ENCODE data around the gene FOLH1. TPM values are rescaled to one million over a fixed set of nuclear protein-coding genes. Genes with fewer than 3 reads are reported as not detected.
"Not testable (repeated sequence)": the region's sequence is repeated elsewhere in the genome, so short reads cannot be mapped to it uniquely, and the experiment has no call there.

FOLH1 gene
- not detected in 2 replicates for total RNA-seq
- polyA plus RNA-seq, result not detected in 2 replicates

DNA sequence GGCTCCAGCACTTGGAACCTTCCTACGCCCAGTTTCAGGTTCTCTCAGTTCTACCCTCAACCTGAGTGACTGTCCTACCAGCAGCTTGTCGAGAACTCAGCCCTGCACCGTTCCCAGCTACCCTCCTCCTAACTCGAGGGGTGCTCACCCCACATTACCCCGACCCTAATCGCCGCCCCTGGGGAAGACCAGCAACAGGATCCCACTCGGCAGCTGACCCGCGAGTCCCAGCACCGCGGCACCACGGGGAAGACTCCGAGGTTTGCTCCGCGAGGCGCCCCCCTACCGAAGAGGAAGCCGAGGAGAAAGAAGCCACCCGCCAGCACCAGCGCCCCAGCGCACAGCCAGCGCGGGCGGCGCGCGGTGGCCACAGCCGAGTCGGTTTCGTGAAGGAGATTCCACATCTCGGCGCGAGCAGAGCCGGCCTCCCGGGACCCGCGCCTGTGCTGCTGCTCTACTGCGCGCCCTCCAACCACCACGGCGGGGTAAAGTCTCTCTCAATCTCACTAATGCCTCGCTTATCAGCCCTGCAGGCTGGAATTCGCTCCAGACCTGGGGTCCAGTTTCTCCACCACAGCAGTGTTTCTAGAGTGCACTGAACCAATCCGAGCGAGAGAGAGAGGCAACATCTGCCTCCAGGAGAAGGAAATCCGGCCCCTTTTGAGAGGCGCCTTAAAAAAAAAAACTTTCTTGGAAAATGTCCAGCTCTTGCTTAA lies at the start of gene FOLH1:
FOLH1 (minus strand) TSS at position 597 of the 716 bp plus-strand sequence; CDS start at position 404, 193 bp downstream.
- Histone ChIP-seq H4K20me1 (ENCODE audit: insufficient read depth, poor library complexity, severe bottlenecking) (no peaks in the 10 kb centered on the region), H2AFZ (no peak within 1 kb of the TSS), H3K79me2 (no peaks in the 10 kb centered on the region), H3K27ac (no peak within 1 kb of the TSS), H3K9me2 (replicated peaks; ENCODE audit: insufficient read depth) (no peaks in the 10 kb centered on the region), H3K9me3 (ENCODE audit: low read depth) (no peaks in the 10 kb centered on the region), H3K36me3 (replicated peaks; ENCODE audit: insufficient read depth, low read depth) (no peaks in the 10 kb centered on the region), H3K4me1 (ENCODE audit: insufficient read depth) (no peaks in the 10 kb centered on the region), H3K4me2 (no peak within 1 kb of the TSS), H3K27me3 (no peaks in the 10 kb centered on the region), H3K4me3 (no peak within 1 kb of the TSS)
- DNase-seq (ENCODE audit: low spot score), result no peak
- no peak for TF ChIP-seq EZH2 (IDR thresholded peaks at IDR 0.05; ENCODE audit: borderline replicate concordance)
- no peak for TF ChIP-seq EZH2phosphoT487 (IDR thresholded peaks at IDR 0.05; ENCODE audit: low read depth, severe bottlenecking, unreplicated experiment)
- 94% methylated on average over 47 of the region's 48 CpGs for WGBS (ENCODE audit: low lambda C conversion rate, missing lambda C conversion rate)

DNA sequence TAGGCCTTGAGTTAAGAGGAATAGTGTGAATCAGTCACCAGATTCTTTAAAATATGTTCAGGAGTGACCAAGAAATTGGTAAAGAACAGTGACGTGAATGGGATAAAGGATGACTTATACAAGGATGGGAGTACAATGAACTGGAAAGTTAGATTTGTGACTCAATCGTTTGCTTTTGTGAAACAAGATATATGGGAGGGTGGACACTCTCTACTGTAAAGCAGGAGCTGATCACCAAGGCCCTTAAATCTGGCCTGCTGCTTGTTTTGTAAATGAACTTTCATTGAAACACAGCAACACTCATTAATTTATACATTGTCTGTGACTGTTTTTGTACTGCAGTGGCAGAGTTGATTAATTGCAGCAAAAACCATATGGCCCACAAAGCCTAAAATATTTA lies 46.7 kb upstream of the FOLH1 start:
- not testable (repeated sequence) for H4K20me1 ChIP-seq (ENCODE audit: insufficient read depth, poor library complexity, severe bottlenecking); H2AFZ ChIP-seq; H3K79me2 ChIP-seq; H3K36me3 ChIP-seq (replicated peaks; ENCODE audit: insufficient read depth, low read depth); H3K9me3 ChIP-seq (ENCODE audit: low read depth); DNase-seq (ENCODE audit: low spot score); H3K4me2 ChIP-seq; H3K4me3 ChIP-seq; H3K4me1 ChIP-seq (ENCODE audit: insufficient read depth); H3K27ac ChIP-seq; H3K27me3 ChIP-seq; H3K9me2 ChIP-seq (replicated peaks; ENCODE audit: insufficient read depth)
- WGBS (ENCODE audit: low lambda C conversion rate, missing lambda C conversion rate), result 85% methylated on average over 2 of the region's 2 CpGs

DNA sequence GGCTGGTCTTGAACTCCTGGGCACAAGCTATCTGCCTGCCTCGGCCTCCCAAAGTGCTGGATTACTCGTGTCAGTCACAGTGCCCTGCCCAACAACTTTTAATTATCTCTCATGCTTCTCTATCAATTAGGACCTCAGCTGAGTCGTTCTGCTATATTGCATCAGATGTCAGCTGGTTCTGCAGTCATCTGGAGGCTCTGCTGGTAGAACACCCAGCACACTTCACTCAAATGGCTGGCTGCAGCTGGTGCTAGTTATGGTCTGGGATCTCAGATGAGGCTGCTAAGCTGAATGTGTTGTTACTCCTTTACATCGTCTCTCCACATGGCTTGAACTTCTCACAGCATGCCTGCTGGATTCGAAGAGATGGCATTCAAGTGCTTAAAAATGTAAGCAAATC lies 42.8 kb upstream of the FOLH1 start:
- not testable (repeated sequence) for H3K4me1 ChIP-seq (ENCODE audit: insufficient read depth); H3K27me3 ChIP-seq; H2AFZ ChIP-seq; H3K4me3 ChIP-seq; DNase-seq (ENCODE audit: low spot score); H3K27ac ChIP-seq; H3K9me3 ChIP-seq (ENCODE audit: low read depth); H3K79me2 ChIP-seq; H3K9me2 ChIP-seq (replicated peaks; ENCODE audit: insufficient read depth); H3K4me2 ChIP-seq; H3K36me3 ChIP-seq (replicated peaks; ENCODE audit: insufficient read depth, low read depth); H4K20me1 ChIP-seq (ENCODE audit: insufficient read depth, poor library complexity, severe bottlenecking)
- 80% methylated on average over 5 of the region's 5 CpGs for WGBS (ENCODE audit: low lambda C conversion rate, missing lambda C conversion rate)

DNA sequence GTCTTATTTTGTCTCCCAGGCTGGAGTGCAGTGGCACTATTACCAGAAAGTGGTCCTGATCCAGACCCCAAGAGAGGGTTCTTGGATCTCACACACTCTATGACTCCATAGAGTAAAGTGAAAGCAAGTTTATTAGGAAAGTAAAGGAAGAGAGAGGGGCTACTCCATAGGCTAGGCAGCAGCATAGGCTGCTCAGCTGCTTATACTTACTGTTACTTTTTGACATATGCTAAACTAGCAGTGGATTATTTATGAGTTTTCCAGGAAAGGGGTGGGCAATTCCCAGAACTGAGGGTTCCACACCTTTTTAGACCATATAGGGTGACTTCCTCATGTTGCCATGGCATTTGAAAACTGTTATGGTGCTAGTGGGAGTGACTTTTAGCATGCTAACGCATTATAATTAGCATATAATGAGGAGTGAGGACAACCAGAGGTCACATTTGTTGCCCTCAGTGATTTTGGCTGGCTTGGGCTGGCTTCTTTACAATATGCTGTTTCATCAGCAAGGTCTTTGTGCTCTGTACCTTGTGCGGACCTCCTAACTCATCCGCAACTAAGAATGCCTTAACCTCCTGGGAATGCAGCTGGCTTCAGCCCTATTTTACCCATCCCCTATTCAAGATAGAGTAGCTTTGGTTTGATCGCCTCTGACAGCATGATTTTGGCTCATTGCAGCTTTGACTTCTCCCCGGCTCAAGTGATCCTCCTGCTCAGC lies 42.2 kb upstream of the FOLH1 start:
- not testable (repeated sequence) for H3K79me2 ChIP-seq; H4K20me1 ChIP-seq (ENCODE audit: insufficient read depth, poor library complexity, severe bottlenecking); H2AFZ ChIP-seq; H3K4me1 ChIP-seq (ENCODE audit: insufficient read depth); H3K27ac ChIP-seq; H3K27me3 ChIP-seq; H3K9me2 ChIP-seq (replicated peaks; ENCODE audit: insufficient read depth); DNase-seq (ENCODE audit: low spot score); H3K36me3 ChIP-seq (replicated peaks; ENCODE audit: insufficient read depth, low read depth); H3K4me2 ChIP-seq; H3K4me3 ChIP-seq; H3K9me3 ChIP-seq (ENCODE audit: low read depth)
- WGBS (ENCODE audit: low lambda C conversion rate, missing lambda C conversion rate), result 87% methylated on average over 5 of the region's 5 CpGs

DNA sequence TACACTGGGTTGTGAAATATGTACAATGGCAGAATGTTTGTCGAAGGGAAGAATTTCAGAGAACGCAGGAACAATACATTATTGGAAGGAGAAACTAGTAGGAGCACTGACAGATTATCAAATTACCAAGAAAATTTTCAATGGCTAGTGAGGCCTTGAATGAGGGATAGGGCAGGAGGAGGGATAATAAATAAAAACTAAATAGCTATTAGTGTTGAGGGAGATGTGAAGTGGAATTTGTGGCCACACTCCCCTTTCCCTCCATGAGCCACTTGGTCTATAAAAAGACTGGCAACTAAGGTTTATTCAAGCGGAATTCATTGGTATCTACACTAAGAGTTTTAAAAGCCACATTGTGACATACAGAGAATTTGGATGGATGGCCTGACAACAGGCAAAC lies 41.0 kb upstream of the FOLH1 start:
- WGBS (ENCODE audit: low lambda C conversion rate, missing lambda C conversion rate), result 96% methylated on average over 3 of the region's 3 CpGs
- H3K9me3 ChIP-seq (ENCODE audit: low read depth); H3K4me2 ChIP-seq; H3K27ac ChIP-seq; H4K20me1 ChIP-seq (ENCODE audit: insufficient read depth, poor library complexity, severe bottlenecking); DNase-seq (ENCODE audit: low spot score); H3K79me2 ChIP-seq; H3K27me3 ChIP-seq; H3K9me2 ChIP-seq (replicated peaks; ENCODE audit: insufficient read depth); H2AFZ ChIP-seq; H3K36me3 ChIP-seq (replicated peaks; ENCODE audit: insufficient read depth, low read depth); H3K4me1 ChIP-seq (ENCODE audit: insufficient read depth); H3K4me3 ChIP-seq: not testable (repeated sequence)

DNA sequence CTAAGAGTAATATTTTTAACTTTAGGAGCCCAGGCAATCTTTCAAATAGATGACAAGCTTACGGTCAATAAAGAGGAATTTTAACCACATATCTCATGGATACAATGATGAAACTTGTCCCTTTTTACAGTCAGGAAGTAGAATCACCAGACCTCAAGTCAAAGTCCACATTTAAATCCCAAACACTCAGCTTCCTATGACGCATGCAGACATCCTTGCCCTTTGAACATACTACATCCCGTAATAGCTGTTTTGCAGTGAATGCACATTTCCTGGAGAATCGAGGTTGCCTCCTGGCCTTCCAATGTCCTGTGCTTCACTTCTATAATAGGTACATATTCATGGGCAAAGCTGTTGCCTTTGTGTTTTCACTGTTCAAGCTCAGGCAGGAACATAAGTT lies 25.3 kb upstream of the FOLH1 start:
- not testable (repeated sequence) for H2AFZ ChIP-seq; H3K9me3 ChIP-seq (ENCODE audit: low read depth); H3K79me2 ChIP-seq; H4K20me1 ChIP-seq (ENCODE audit: insufficient read depth, poor library complexity, severe bottlenecking); H3K4me2 ChIP-seq; H3K27me3 ChIP-seq; H3K9me2 ChIP-seq (replicated peaks; ENCODE audit: insufficient read depth); H3K36me3 ChIP-seq (replicated peaks; ENCODE audit: insufficient read depth, low read depth); H3K4me3 ChIP-seq; H3K4me1 ChIP-seq (ENCODE audit: insufficient read depth)
- DNase-seq (ENCODE audit: low spot score), result peak; percentile 15
- WGBS (ENCODE audit: low lambda C conversion rate, missing lambda C conversion rate), result 70% methylated on average over 4 of the region's 4 CpGs
- peak overlapping the region; percentile 74 for H3K27ac ChIP-seq

DNA sequence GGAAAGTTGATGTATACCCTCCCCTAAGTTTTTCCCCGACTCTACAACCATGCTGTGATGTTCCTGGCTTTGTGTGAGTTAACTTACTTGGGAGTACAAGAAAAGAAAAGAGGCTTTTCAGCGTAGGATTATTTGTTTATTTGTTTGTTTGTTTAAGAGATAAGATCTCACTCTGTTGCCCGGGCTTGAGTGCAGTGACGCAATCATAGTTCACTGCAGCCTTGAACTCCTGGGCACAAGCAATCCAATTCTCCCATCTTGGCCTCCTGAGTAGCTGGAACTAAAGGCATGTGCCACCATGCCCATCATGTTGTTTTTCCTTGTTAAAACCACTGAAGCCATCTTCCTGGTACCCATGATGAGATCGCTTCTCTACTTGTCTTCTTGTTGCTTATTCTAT lies 24.6 kb upstream of the FOLH1 start:
- 59% methylated on average over 5 of the region's 5 CpGs for WGBS (ENCODE audit: low lambda C conversion rate, missing lambda C conversion rate)
- H3K79me2 ChIP-seq; DNase-seq (ENCODE audit: low spot score); H2AFZ ChIP-seq; H4K20me1 ChIP-seq (ENCODE audit: insufficient read depth, poor library complexity, severe bottlenecking); H3K36me3 ChIP-seq (replicated peaks; ENCODE audit: insufficient read depth, low read depth); H3K9me3 ChIP-seq (ENCODE audit: low read depth); H3K27me3 ChIP-seq; H3K4me2 ChIP-seq; H3K9me2 ChIP-seq (replicated peaks; ENCODE audit: insufficient read depth); H3K4me1 ChIP-seq (ENCODE audit: insufficient read depth); H3K4me3 ChIP-seq: not testable (repeated sequence)
- peak overlapping the region; percentile 65 for H3K27ac ChIP-seq

DNA sequence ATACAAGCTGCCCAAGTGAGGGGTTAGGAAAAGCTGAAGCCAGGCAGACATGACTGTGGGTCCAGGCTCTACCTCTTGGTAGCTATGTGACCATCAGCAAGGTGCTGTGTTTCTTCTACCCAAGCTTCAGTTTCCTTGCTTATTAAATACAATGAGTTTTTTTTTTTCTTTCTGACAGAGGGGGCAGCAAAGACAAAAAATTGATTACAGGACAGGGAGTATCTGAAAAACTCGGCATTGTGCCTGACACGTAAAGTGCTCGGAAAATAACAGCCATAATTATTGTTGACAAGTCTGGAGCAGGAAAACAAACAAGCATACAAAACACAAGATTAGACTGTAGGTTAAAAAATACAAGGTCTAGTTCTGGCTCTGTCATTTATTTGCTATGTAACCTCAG lies 23.3 kb upstream of the FOLH1 start:
- not testable (repeated sequence) for H3K9me2 ChIP-seq (replicated peaks; ENCODE audit: insufficient read depth); H2AFZ ChIP-seq; H4K20me1 ChIP-seq (ENCODE audit: insufficient read depth, poor library complexity, severe bottlenecking); H3K4me2 ChIP-seq; H3K4me3 ChIP-seq; DNase-seq (ENCODE audit: low spot score); H3K79me2 ChIP-seq; H3K27ac ChIP-seq; H3K36me3 ChIP-seq (replicated peaks; ENCODE audit: insufficient read depth, low read depth); H3K9me3 ChIP-seq (ENCODE audit: low read depth); H3K27me3 ChIP-seq; H3K4me1 ChIP-seq (ENCODE audit: insufficient read depth)
- WGBS (ENCODE audit: low lambda C conversion rate, missing lambda C conversion rate), result 58% methylated on average over 3 of the region's 3 CpGs
